ENCODE results near the gene MYH2.
"Not testable (repeated sequence)": the region's sequence is repeated elsewhere in the genome, so short reads cannot be mapped to it uniquely, and the experiment has no call there.

MYH2 gene

DNA sequence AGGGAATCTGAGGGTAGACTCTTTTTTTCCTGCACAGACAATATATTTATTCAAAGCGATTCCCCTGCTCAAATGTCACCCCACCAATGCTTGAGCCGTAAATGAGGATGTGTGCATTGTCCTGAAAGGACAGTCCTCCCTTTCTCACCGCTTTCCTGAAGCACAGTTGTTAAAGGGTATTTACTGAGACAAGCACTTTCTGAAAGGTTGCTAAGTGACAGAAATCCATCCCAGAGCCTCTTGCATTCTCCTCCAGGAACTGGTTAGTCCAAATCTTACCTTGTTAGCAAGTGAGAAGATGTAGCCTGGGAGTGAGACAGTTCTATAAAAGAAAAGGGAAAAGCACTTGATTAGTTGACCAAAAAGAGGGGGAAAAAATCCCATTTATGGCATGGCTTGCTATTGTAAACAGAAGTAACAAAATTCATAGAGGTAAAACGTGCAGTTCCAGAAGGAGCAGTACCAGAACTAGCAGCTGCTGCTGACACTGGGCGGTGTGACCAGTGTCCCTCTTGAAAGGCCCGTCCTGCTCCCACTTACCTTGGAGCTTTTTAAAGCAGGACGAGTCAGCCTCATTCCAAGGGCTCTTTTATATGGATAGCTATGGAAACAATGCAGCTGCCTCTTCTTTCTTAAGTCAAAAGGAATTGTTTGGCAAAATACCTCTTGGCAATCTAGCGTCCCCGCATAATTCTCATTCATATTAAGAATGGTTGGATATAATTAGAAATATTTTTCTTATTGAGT lies at the start of gene MYH2:
MYH2 (minus strand) TSS at position 563 of the 747 bp plus-strand sequence. CDS start 1,738 bp downstream, outside the sequence.
- no peak for DNase-seq

DNA sequence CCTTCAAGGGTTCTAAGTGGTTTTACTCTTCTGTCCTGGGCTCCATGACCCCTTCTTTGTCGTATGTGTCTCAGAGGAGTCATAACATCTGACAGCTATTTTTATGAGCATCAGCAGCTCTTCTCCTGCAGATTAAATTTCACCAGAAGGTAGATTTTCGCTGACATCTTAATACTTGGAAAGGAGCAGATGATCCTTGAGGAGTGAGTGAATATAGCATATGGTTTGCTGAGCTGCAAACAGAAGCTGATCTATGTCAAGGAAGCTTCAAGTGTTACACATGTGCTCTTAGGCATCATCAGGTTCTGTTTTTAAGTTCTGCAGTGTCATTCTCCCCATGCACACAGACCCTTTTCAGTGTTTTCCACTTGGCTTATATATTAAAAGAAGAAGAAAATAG lies 49.2 kb upstream of the MYH2 start:
- DNase-seq, result no peak

- DNase-seq, result no peak
Measured at GRCh38 chr17:10589553-10590145, 40.2 kb upstream of the MYH2 start.

DNA sequence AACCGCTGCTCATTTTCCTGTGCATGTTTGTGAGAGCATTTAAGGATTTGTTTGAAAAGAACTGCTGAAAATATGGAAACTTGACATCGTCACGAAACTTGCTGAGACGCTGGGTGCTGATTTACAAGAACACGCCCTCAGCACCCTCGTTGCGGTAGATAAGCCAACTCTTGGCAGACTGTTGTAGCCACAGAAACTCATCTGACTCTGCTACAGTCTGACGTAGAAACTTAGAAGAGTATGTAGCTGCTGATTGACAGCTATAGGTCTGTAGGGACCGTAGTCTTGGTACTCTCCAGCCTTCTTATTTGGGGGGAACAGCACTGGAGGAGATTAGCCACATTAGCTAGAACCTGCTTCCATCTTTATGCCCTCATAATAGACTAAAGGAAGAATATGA lies 36.1 kb upstream of the MYH2 start:
- no peak for DNase-seq

DNA sequence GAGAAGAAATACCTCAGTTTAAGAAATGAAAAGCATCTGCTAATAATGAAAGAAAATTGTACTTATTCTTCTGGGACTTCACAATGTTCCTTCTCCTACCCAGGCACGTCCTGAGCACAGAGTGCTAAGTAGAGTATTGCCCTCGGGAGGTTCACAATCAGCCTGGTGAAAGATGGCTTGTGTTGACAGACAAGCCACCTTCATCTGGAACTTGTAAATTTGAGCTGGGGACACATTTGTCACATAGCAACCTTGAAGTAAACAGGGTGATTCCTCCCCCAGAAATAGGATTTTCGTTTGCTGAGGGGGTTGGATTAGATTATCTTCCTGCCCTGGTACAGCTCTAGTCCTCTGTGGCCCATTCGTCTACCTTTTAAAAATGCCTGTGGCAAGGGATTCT lies 34.4 kb upstream of the MYH2 start:
- DNase-seq, result no peak

GRCh38 chr17:10579270-10579669 lies 29.8 kb upstream of the MYH2 start:
- peak; percentile 6 for DNase-seq

DNA sequence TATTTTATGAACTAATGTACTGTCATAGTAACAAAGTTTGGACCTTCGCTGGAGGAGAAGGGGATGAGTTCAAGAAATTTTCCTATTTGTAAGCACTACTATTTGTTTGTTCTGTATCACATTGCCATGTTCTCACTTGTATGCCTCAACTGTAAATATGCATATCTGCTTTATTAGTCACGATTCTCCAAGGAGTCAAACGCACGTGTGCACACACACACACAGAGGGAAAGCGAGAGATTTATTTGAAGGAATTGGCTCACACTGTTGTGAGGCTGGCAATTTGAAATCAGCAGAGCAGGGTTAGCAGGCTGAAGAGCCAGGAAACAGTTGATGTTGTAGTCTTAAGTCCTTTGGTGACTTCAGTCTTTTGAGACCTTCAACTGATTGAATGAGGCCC lies 24.9 kb upstream of the MYH2 start:
- peak; percentile 17 for DNase-seq

- no peak for DNase-seq
Measured at GRCh38 chr17:10563991-10564660, 14.7 kb upstream of the MYH2 start.

- DNase-seq, result no peak
Measured at GRCh38 chr17:10558049-10558448, 8.6 kb upstream of the MYH2 start.

- peak; percentile 30 for DNase-seq
Measured at GRCh38 chr17:10557422-10557821, 8.0 kb upstream of the MYH2 start.

GRCh38 chr17:10556301-10557005 lies 7.0 kb upstream of the MYH2 start:
- DNase-seq, result peak; percentile 51

GRCh38 chr17:10550014-10550413 lies 556 bp upstream of the MYH2 start:
- DNase-seq, result no peak

- DNase-seq, result peak; percentile 53
Measured at GRCh38 chr17:10547351-10547750, 2.1 kb downstream of the MYH2 start.

GRCh38 chr17:10543486-10543885 lies 6.0 kb downstream of the MYH2 start:
- peak; percentile 89 for DNase-seq

DNA sequence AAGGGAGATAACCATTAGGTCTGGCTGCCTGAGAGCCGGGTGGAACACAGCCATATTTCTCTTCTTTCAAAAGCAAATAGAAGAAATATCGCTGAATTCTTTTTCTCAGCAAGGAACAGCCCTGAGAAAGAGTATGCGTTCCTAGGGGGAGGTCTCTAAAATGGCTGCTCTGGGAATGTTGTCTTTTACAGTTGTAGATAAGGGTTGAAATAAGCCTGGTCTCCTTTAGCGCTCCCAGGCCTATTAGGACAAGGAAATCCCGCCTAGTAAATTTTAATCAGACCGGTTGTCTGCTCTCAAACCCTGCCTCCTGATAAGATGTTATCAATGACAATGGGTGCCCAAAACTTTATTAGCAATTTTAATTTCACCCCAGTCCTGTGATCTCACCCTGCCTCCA lies 8.3 kb downstream of the MYH2 start:
- not testable (repeated sequence) for DNase-seq

GRCh38 chr17:10532026-10532425 lies 17.4 kb downstream of the MYH2 start:
- no peak for DNase-seq

GRCh38 chr17:10527419-10527818 lies 22.0 kb downstream of the MYH2 start:
- DNase-seq, result no peak

- no peak for DNase-seq
Measured at GRCh38 chr17:10526517-10526916, 22.9 kb downstream of the MYH2 start.

GRCh38 chr17:10523064-10523463 lies 26.4 kb downstream of the MYH2 start:
- no peak for DNase-seq

DNA sequence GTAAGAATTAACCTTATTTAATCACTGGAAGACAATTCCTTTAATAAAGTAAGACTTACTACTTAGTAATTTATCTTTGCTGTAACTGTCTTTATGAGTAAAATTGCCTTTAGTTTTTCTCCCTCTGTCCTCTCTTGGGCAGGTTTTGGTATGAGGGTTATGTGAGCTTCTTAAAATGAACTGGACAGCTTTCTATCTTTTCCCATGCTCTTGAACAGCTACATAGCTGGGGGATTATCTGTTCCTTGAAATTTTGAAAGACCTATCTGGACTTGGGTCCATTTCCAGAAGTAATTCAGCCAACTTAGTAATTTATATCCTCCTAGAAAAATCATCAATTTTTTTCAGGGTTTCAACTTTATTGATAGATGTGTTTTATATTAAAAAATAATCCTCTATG lies 27.5 kb downstream of the MYH2 start:
- DNase-seq, result no peak

GRCh38 chr17:10518271-10519037 lies 31.0 kb downstream of the MYH2 start, which contains the start of gene MYH1:
Gene MYH1, minus strand, starts transcription at chr17:10518542. Its CDS starts 1,900 bp downstream, at chr17:10516642.
- no peak for DNase-seq

- DNase-seq, result no peak
Measured at GRCh38 chr17:10516638-10517037, 32.8 kb downstream of the MYH2 start.

DNA sequence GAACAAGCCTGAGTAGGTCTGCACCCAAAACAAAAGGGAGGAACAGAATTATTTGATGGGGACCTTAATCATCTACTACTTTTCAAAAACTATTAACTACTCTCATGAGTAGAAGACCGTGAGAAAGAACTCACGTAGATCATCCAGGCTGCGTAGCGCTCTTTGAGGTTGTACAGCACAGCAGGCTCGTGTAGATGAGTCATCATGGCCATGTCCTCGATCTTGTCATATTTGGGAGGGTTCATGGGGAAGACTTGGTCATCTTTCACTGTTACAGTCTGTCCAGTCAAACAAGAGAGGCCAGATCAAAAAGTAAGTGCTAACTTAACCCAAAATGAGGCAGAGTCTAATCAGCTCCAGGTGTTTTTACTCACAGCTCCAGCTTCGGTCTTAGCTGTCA lies 33.4 kb downstream of the MYH2 start:
- DNase-seq, result no peak

Measured in EL (cell line).